ENCODE measurements around the gene VPS45. TPM values are rescaled to one million over a fixed set of nuclear protein-coding genes. Genes with fewer than 3 reads are reported as not detected.

Gene VPS45
- total and polyA plus RNA-seq, 2 of the 8 experiments (the other 6 are each of a cell fraction or from before 2014, with no cell fraction given) = 19.1 to 27.6 TPM

DNA sequence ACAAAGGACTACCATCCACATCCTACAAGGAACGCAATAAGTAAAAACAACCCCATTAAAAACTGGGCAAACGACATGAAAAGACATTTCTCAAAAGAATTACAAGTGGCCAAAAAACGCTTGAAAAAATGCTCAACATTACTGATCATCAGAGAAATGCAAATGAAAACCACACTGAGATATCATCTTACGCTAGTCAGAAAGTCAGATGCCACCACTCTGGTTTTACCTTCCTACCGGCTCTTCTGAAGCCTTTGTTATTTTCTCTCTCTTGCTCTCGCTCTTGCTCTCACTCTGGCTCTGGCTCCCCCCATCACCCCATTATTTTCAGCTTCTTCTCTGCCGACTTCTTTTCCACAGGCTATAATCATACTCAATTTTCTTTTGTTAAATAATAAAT lies 38.8 kb downstream of the VPS45 start:
- 79% methylated on average over 7 of the region's 7 CpGs; no CpG with 5 or more reads in 1 of the 2 experiments for WGBS, 2 experiments (ENCODE audit: extremely low coverage in 1 of 2, insufficient coverage in 1 of 2, insufficient read length in 1 of 2, insufficient replicate concordance in 2 of 2, low coverage in 1 of 2, low lambda C conversion rate in 2 of 2, missing lambda C conversion rate in 1 of 2)
- Histone ChIP-seq H2BK20ac (ENCODE audit: low read length) (no peak overlapping the region), H3K4me1 (replicated peaks in 1 of 4; ENCODE audit: control insufficient read depth in 3 of 4, insufficient read depth in 4 of 4, low read length in 3 of 4) (no peaks in the 10 kb centered on the region), H3K18ac (ENCODE audit: extremely low read depth, low read length) (no peak overlapping the region), H4K5ac (ENCODE audit: insufficient read length, low read depth, low read length) (no peak overlapping the region), H4K20me1 (replicated peaks in 1 of 2; ENCODE audit: control insufficient read depth in 1 of 2, insufficient read depth in 2 of 2, low read length in 2 of 2) (no peaks in the 10 kb centered on the region), H2BK5ac (ENCODE audit: low read depth, low read length) (no peak overlapping the region), H3K9me3 (ENCODE audit: insufficient read depth in 2 of 2, low read depth in 1 of 2, low read length in 1 of 2) (no peaks in the 10 kb centered on the region), H3K23me2 (ENCODE audit: low read depth, low read length) (no peaks in the 10 kb centered on the region), H3K79me1 (ENCODE audit: low read depth, low read length) (no peaks in the 10 kb centered on the region), H2BK15ac (ENCODE audit: low read length) (no peak overlapping the region), H2AK5ac (ENCODE audit: low read depth, low read length) (no peak overlapping the region), H3K14ac (ENCODE audit: insufficient read length) (no peak overlapping the region), H3K4me3 (ENCODE audit: extremely low read depth in 1 of 4, insufficient read depth in 2 of 4, low read depth in 3 of 4, low read length in 4 of 4) (no peak overlapping the region), H2BK12ac (ENCODE audit: low read depth, low read length) (no peak overlapping the region), H3K27me3 (replicated peaks in 1 of 4; ENCODE audit: control insufficient read depth in 3 of 4, extremely low read depth in 1 of 4, insufficient read depth in 3 of 4, low read length in 3 of 4) (no peaks in the 10 kb centered on the region), H2AFZ (ENCODE audit: low read length) (no peak overlapping the region), H4K8ac (ENCODE audit: extremely low read depth, insufficient read depth, low read length) (no peak overlapping the region), H3K56ac (replicated peaks; ENCODE audit: insufficient read length, low read depth, low read length) (no peak overlapping the region), H3K27ac (ENCODE audit: low read depth, low read length) (no peak overlapping the region), H3K23ac (ENCODE audit: insufficient read length) (no peak overlapping the region), H3K36me3 (ENCODE audit: control insufficient read depth in 2 of 4, insufficient read depth in 4 of 4, low read length in 3 of 4) (peaks cover 0 to 3% (median 0%) of the 10 kb centered on the region in 4 experiments; a peak in 1 of 8 replicates), H3K79me2 (ENCODE audit: control insufficient read depth in 1 of 2, insufficient read depth in 2 of 2, low read length in 2 of 2) (no peaks in the 10 kb centered on the region), H3K9ac (replicated peaks in 1 of 4; ENCODE audit: extremely low read depth in 1 of 4, low read depth in 3 of 4, low read length in 3 of 4) (no peak overlapping the region), H2BK120ac (replicated peaks; ENCODE audit: low read depth, low read length) (no peak overlapping the region), H3K4ac (replicated peaks; ENCODE audit: insufficient read length, low read depth, low read length) (no peak overlapping the region), H4K91ac (replicated peaks; ENCODE audit: insufficient read length, low read length) (no peak overlapping the region), H3K4me2 (ENCODE audit: insufficient read depth in 1 of 2, low read depth in 2 of 2, low read length in 2 of 2) (no peak overlapping the region)
- ChIA-PET CTCF (ENCODE audit: partially characterized antibody) (no interaction called here), POLR2A (ENCODE audit: partially characterized antibody) (no interaction called here)
- FAIRE-seq (no peak), DNase-seq (ENCODE audit: low read depth in 1 of 2, low spot score in 2 of 2) (no peak)
- no peak for TF ChIP-seq BCL11A (IDR thresholded peaks at IDR 0.05; ENCODE audit: low read depth in 2 of 2, low read length in 2 of 2)
- no peak for TF ChIP-seq YY1 (IDR thresholded peaks at IDR 0.05; ENCODE audit: low read depth, low read length)
- TF ChIP-seq SIX5 (IDR thresholded peaks at IDR 0.05; ENCODE audit: low read depth, low read length) = no peak
- TF ChIP-seq RXRA (IDR thresholded peaks at IDR 0.05; ENCODE audit: insufficient read depth, low read depth, low read length) = no peak
- TF ChIP-seq, protein P1, sequence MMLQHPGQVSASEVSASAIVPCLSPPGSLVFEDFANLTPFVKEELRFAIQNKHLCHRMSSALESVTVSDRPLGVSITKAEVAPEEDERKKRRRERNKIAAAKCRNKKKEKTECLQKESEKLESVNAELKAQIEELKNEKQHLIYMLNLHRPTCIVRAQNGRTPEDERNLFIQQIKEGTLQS (IDR thresholded peaks at IDR 0.05; ENCODE audit: insufficient read depth, low read depth, low read length) = no peak
- TF ChIP-seq SUZ12 (IDR thresholded peaks at IDR 0.05; ENCODE audit: low read length) = no peak
- no peak for TF ChIP-seq TCF12 (IDR thresholded peaks at IDR 0.05; ENCODE audit: low read depth, low read length)
- no peak for TF ChIP-seq MAFK (IDR thresholded peaks at IDR 0.05; ENCODE audit: low read depth, low read length)
- no peak for TF ChIP-seq HDAC2 (IDR thresholded peaks at IDR 0.05; ENCODE audit: borderline replicate concordance in 1 of 2, low read depth in 2 of 2, low read length in 2 of 2)
- TF ChIP-seq, protein P2, sequence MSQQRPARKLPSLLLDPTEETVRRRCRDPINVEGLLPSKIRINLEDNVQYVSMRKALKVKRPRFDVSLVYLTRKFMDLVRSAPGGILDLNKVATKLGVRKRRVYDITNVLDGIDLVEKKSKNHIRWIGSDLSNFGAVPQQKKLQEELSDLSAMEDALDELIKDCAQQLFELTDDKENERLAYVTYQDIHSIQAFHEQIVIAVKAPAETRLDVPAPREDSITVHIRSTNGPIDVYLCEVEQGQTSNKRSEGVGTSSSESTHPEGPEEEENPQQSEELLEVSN (IDR thresholded peaks at IDR 0.05) = no peak
- no peak for TF ChIP-seq SP4 (IDR thresholded peaks at IDR 0.05; ENCODE audit: low read length)
- TF ChIP-seq POLR2A (IDR thresholded peaks at IDR 0.05; ENCODE audit: control extremely low read depth in 1 of 2, low read depth in 2 of 2, low read length in 2 of 2) = no peak
- no peak for TF ChIP-seq JUND (IDR thresholded peaks at IDR 0.05; ENCODE audit: low read length)
- TF ChIP-seq ASH2L (IDR thresholded peaks at IDR 0.05; ENCODE audit: low read length) = no peak
- no peak for TF ChIP-seq PHF8 (conservative IDR thresholded peaks at IDR 0.05; ENCODE audit: low read depth, low read length)

Data from H1 (cell line).